Femur (tissue), 1 donor: ENCODE measurements around the gene LSP1.
A peak's percentile ranks its signal among the peaks of the same experiment; 100 is the strongest.

Experiments used
- DNase-seq: peaks from one replicate; pipeline ENCODE4 v3.0.0-alpha.2; 2017

Gene LSP1

GRCh38 chr11:1838077-1838425 is 14.8 kb upstream of the LSP1 start:
- DNase-seq = no peak

GRCh38 chr11:1838426-1839144 is 14.3 kb upstream of the LSP1 start, which contains the start of gene TNNI2:
Gene TNNI2, plus strand, starts transcription at chr11:1838981. Its CDS starts 716 bp downstream, at chr11:1839697.
- peak; percentile 72 for DNase-seq

GRCh38 chr11:1839204-1839923 is 13.5 kb upstream of the LSP1 start:
- DNase-seq = no peak

DNA sequence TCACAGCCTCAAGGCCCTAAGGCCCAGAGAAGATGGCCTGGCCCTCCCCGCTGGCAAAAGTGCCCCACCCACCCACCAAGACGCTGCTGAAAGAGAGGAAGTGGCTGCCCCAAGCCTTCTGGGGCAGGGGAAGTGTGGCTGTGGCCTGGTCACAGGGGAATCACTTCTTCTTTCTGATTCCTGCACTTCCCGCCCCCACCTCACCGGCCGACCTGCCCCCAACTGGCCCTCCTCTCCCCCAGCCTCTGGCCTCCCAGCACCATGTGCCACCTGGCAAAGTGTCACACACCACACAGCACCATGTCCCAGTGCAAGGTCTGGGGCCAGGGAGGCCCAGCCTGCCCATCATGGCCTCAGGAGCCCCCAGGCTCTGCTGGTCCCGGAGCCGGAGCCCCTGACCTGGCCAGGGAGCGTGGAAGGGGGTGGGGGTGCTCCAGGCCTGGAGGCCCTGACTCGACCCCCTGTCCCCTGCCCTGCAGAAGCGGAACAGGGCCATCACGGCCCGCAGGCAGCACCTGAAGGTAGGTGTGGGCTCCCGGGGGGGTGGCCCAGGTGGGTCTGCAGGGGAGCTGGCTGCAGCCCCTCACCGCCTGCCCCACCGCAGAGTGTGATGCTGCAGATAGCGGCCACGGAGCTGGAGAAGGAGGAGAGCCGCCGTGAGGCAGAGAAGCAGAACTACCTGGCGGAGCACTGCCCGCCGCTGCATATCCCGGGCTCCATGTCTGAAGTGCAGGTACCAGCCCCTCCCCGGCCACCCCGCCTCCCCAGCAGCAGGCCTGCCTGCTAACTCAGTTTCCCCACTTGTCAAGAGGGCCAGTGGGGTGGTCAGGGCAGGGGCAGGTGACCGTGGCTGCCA is 12.7 kb upstream of the LSP1 start:
- DNase-seq = peak; percentile 74

DNA sequence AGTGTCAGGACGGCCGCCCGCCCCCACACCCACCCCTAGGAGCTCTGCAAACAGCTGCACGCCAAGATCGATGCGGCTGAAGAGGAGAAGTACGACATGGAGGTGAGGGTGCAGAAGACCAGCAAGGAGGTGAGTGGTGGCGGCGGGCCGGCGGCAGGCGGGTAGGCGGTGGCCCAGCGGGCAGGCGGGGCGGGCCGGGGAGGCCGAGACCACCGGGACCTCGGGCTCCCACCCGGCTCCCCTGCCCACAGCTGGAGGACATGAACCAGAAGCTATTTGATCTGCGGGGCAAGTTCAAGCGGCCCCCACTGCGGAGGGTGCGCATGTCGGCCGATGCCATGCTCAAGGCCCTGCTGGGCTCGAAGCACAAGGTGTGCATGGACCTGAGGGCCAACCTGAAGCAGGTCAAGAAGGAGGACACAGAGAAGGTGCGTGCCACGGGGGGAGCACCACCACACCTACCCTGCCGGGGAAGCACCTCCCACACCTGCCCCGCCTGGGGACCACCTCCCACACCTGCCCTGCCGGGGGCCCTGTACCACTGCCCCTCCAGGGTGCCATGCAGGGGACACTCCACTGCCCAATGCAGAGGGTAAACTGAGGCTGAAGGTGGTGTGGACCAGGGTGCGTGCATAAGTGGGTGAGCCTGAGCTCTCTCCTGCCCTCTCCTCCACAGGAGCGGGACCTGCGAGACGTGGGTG is 12.0 kb upstream of the LSP1 start:
- no peak for DNase-seq

- DNase-seq = no peak
Measured at GRCh38 chr11:1841511-1842148, 11.3 kb upstream of the LSP1 start.

GRCh38 chr11:1842149-1843097 is 10.5 kb upstream of the LSP1 start:
- no peak for DNase-seq

GRCh38 chr11:1843098-1843473 is 9.8 kb upstream of the LSP1 start:
- no peak for DNase-seq

GRCh38 chr11:1843796-1844195 is 9.1 kb upstream of the LSP1 start:
- DNase-seq = no peak

- peak; percentile 67 for DNase-seq
Measured at GRCh38 chr11:1844221-1845094, 8.4 kb upstream of the LSP1 start.

- DNase-seq = no peak
Measured at GRCh38 chr11:1845095-1845429, 7.8 kb upstream of the LSP1 start.

DNA sequence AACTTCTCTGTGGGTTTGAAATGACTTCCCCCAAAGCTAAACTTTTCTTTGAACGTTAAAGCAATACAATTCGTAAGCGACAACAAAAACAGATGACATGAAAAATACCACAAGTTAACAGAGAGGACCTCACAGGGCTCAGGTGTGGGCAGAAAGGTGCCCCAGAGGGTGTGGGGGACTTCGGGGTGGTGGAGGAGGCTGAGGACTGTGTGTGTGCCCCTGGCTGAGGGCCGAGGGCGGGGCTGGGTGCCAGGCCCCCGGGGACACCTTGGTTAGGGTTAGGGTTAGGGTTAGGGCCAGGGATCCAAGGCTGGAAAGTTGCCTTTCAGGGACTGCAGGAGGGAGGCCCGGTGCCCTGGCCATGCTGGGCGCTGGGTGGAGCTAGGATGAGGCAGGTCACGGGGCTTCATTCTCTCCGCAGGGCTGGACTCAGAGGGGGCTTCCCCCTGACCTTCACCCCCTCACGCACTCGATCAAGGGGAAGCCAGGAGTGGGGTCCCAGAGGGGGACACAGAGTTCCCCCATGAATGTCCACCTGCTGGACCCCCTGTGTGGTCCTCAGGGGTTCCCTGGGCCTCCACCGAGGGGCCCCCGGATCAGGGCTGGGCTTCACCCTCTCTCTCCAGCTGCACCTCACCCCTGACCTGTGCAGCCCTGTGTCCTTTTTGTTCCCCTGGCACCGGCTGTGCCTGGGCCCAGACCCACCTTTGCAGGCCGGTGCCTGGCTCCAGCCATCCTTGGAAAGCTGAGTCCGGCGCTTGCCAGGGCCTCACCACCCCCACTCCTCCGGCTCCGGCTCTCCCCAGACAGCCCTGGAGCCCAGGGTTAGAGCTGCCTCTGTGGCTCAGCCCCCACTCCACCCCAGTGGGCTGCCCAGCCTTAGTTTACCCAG is 7.1 kb upstream of the LSP1 start:
- DNase-seq = no peak

DNA sequence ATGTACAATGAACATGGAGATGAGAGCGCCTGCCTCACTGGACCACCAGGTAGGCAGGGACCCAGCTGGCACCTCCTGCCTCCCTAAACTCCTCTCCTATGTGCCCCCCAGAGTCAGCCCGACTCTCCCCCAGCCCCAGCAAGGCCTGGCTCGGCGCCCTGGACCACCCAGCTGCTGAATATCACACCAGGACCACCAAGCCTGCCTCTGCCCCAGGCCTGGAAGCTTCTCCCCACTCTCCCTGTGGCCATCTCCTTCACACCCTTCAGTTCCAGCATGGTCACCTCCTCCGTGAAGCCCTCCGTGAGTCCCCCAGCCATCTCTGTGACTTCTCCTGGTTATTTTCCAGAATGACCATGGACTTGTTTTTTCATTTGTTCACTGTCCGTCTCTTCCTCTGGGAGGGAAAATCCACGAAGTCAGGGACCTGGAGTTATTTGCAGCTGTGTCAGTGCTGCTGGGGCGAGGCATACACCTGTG is 6.4 kb upstream of the LSP1 start:
- DNase-seq = no peak

- DNase-seq = no peak
Measured at GRCh38 chr11:1847006-1847735, 5.7 kb upstream of the LSP1 start.

DNA sequence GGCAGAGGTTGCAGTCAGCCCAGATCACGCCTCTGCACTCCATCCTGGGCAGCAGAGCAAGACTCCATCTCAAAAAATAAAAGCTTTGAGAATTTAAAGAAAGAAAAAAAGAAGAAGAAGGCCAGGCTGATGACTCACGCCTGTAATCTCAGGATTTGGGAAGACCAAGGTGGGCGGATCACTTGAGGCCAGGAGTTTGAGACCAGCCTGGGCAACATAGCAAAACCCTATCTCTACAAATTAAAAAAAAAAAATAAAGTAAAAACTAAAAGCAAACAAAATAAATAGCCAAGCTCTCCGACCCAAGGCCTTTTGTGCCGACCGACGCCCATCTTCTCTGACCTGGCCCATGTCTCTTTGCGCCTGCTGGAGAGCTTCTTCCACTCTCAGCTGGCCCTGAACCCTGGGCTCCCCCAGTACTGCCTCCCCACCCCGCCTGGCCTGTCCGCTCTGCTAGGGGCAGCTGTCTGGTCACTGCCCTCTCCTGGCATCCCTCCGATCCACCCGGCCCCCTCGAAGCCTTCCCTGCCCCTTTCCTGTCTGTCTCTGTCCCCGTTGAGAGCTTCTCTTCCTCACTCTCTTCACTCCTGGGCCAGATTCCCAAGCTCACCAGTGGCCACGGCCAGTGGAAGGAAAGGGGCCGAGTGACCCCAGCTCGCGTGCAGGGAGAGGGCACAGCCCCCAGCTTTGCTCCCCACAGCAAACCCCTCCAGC is 4.8 kb upstream of the LSP1 start:
- no peak for DNase-seq

DNA sequence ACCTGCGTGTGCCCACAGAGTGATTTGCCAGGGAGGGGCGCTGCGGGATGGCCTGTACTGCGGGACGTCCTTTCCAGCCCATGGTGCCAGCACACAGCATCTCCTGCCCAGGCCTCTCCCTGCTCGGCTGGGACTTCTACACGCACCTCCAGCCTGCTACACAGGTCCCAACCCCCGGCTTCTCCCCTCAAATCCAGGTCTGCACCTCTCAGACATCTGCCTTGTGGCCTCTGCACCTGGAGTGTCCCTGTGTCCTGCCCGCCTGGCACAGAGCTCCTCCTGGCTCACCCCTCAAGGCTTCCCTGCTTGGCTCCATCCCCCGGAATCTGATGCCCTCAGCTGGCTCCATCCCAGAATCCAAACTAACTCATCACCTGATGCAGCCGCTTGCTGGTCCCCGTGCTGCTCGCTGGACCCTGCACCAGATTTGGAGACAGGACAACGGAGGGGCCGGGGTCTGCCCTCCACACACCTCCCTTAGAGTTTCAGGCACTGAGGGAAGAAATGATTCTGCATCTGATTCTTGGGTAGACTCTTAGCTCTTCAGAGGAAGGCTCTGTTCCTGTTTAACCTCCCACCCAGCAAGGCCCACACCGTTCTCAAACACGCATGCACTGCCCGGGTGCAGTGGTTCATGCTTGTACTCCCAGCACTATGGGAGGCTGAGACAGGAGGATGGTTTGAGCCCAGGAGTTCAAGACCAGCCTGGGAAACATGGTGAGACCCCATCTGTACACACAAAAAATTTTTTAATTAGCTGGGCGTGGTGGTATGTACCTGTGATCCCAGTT is 4.0 kb upstream of the LSP1 start:
- no peak for DNase-seq
